ENCODE data around the gene SIN3B.

The SIN3B gene

DNA sequence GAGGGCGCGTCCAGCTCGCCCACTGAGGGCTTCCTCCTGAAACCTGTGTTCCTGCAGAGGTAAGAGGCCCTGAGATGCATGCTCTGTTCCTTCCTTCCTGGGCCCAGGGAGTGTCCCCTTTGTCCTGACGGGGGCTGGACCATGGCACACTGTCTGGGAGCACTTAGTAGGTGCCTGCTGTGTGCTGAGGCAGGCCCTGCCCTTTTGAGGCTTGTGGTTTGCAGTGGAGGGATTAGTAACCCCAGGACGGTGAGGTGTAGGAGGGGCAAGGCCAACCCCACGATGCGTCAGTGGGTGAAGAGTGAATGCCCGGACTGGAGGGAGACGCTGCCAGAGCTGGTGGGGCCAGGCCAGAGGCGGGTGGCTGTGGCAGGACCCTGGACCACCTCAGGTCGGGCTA lies 48.4 kb downstream of the SIN3B start:
- TF ChIP-seq SIN3A (IDR thresholded peaks at IDR 0.05; ENCODE audit: borderline replicate concordance, insufficient read depth, low read length) (no peak), FOXP2 (optimal IDR thresholded peaks at IDR 0.05; ENCODE audit: borderline replicate concordance, extremely low read depth, extremely low read length, insufficient read depth) (no peak), TAF1 (IDR thresholded peaks at IDR 0.05; ENCODE audit: borderline replicate concordance, insufficient read depth, low read length) (no peak), POLR2AphosphoS5 (IDR thresholded peaks at IDR 0.05; ENCODE audit: low read depth, low read length) (no peak)
- TF ChIP-seq, protein P1, sequence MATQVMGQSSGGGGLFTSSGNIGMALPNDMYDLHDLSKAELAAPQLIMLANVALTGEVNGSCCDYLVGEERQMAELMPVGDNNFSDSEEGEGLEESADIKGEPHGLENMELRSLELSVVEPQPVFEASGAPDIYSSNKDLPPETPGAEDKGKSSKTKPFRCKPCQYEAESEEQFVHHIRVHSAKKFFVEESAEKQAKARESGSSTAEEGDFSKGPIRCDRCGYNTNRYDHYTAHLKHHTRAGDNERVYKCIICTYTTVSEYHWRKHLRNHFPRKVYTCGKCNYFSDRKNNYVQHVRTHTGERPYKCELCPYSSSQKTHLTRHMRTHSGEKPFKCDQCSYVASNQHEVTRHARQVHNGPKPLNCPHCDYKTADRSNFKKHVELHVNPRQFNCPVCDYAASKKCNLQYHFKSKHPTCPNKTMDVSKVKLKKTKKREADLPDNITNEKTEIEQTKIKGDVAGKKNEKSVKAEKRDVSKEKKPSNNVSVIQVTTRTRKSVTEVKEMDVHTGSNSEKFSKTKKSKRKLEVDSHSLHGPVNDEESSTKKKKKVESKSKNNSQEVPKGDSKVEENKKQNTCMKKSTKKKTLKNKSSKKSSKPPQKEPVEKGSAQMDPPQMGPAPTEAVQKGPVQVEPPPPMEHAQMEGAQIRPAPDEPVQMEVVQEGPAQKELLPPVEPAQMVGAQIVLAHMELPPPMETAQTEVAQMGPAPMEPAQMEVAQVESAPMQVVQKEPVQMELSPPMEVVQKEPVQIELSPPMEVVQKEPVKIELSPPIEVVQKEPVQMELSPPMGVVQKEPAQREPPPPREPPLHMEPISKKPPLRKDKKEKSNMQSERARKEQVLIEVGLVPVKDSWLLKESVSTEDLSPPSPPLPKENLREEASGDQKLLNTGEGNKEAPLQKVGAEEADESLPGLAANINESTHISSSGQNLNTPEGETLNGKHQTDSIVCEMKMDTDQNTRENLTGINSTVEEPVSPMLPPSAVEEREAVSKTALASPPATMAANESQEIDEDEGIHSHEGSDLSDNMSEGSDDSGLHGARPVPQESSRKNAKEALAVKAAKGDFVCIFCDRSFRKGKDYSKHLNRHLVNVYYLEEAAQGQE (IDR thresholded peaks at IDR 0.05; ENCODE audit: insufficient read depth in 1 of 2, low read depth in 2 of 2, low read length in 2 of 2): no peak

DNA sequence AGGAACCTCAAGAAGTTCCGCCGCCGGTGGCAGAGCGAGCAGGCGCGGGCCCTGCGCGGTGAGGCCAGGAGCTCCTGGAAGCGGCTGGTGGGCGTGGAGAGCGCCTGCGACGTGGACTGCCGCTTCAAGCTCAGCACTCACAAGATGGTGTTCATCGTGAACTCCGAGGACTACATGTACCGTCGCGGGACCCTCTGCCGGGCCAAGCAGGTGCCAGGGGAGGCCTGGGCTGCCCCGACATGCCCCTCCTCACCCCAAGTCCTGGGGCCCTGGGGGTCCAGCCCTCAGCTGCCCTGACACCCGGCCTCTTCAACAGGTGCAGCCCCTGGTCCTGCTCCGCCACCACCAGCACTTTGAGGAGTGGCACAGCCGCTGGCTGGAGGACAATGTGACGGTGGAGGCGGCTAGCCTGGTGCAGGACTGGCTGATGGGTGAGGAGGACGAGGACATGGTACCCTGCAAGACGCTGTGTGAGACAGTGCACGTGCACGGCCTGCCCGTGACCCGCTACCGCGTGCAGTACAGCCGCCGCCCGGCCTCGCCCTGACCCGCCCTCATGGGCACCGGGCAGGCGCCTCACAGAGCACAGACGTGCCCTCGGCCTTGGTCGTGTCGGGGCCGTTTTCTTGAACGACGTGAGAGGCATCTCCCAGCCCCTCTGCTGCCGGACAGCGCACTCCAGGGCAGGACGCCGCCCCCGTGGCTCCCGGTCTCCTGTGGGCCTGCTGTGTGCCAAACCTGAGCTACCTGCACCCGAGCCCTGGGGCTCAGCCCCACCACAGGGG lies 49.2 kb downstream of the SIN3B start:
- TF ChIP-seq FOXP2 (optimal IDR thresholded peaks at IDR 0.05; ENCODE audit: borderline replicate concordance, extremely low read depth, extremely low read length, insufficient read depth) (no peak), SIN3A (IDR thresholded peaks at IDR 0.05; ENCODE audit: borderline replicate concordance, insufficient read depth, low read length) (no peak)

DNA sequence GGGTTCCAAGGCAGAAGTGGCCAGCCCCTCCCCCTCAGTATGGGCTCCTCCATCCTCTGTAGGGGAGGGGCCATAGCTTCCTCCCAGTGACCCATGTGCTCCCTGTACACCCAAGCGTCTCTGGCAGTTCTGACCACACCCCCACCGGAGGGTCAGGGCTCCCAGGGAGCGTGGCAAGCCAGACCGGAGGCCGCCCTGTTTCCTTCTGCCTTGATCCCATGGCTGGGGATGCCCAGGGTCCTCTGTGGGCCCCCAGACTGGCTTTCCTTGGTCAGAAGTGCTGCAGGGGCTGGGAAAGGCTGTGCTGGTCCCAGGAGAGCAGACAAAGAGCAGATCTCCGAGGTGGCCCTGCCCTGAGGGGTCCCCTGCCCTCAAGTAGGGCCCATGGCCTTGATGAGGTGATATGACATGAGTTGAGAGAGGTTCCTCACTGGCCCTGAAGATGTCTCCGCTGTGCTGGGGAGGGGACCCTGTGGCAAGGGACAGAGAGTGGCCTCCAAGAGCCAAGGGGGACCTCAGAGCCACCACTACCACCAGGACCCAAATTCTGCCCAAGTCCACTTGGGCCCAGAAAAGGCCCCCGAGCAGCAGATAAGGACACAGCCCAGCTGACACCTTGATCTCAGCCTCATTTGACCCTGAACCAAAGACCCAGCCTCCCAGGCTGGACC lies 51.8 kb downstream of the SIN3B start:
- TF ChIP-seq POLR2AphosphoS5 (IDR thresholded peaks at IDR 0.05; ENCODE audit: low read depth, low read length): no peak
- no peak for TF ChIP-seq SIN3A (IDR thresholded peaks at IDR 0.05; ENCODE audit: borderline replicate concordance, insufficient read depth, low read length)
- TF ChIP-seq TAF1 (IDR thresholded peaks at IDR 0.05; ENCODE audit: borderline replicate concordance, insufficient read depth, low read length): no peak
- TF ChIP-seq, protein P1 (IDR thresholded peaks at IDR 0.05; ENCODE audit: insufficient read depth in 1 of 2, low read depth in 2 of 2, low read length in 2 of 2): no peak
- TF ChIP-seq FOXP2 (optimal IDR thresholded peaks at IDR 0.05; ENCODE audit: borderline replicate concordance, extremely low read depth, extremely low read length, insufficient read depth): no peak

DNA sequence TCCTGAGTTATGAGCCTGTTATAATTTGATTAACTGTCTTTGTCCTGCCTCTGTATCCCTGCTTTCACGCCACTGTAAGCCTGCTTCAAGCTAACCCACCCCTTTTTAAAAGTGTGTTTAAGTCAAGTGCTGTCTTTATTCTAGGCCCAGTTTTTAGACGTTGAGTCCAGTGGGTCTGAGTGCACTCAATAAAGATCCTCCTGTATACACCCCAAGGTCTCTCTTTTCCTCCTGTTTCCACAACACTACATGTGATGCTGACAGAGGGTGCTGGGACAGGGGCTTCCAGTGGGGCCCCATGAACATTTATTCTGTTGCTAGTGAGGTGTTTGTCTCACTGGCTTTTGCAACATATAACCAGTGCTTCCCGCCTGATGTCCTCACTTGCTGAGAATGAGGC lies 52.9 kb downstream of the SIN3B start:
- no peak for TF ChIP-seq TAF1 (IDR thresholded peaks at IDR 0.05; ENCODE audit: borderline replicate concordance, insufficient read depth, low read length)
- no peak for TF ChIP-seq SIN3A (IDR thresholded peaks at IDR 0.05; ENCODE audit: borderline replicate concordance, insufficient read depth, low read length)
- TF ChIP-seq, protein P1 (IDR thresholded peaks at IDR 0.05; ENCODE audit: insufficient read depth in 1 of 2, low read depth in 2 of 2, low read length in 2 of 2): no peak
- no peak for TF ChIP-seq POLR2AphosphoS5 (IDR thresholded peaks at IDR 0.05; ENCODE audit: low read depth, low read length)
- TF ChIP-seq FOXP2 (optimal IDR thresholded peaks at IDR 0.05; ENCODE audit: borderline replicate concordance, extremely low read depth, extremely low read length, insufficient read depth): no peak

DNA sequence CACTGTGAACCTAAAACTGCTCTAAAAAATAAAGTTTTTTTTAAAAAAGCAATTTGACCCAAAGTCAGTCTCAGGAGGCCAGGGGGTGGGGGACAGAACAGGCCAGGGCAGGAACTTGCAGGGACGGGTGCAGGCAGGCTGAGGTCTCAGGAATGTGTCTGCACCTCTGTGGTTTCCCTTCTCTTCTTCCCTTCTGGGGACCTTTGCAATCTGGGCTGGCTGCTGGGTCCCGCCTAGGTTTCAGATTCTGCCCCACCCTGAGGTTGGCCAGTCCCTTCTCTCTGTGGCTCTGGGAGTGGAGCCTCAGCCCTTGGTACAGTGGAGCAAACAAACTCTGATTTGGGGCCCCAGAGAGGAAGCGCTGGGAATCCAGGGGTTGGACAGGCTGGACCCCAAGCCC lies 54.3 kb downstream of the SIN3B start:
- TF ChIP-seq SIN3A (IDR thresholded peaks at IDR 0.05; ENCODE audit: borderline replicate concordance, insufficient read depth, low read length): no peak
- no peak for TF ChIP-seq TAF1 (IDR thresholded peaks at IDR 0.05; ENCODE audit: borderline replicate concordance, insufficient read depth, low read length)
- TF ChIP-seq, protein P1 (IDR thresholded peaks at IDR 0.05; ENCODE audit: insufficient read depth in 1 of 2, low read depth in 2 of 2, low read length in 2 of 2): no peak
- TF ChIP-seq FOXP2 (optimal IDR thresholded peaks at IDR 0.05; ENCODE audit: borderline replicate concordance, extremely low read depth, extremely low read length, insufficient read depth): no peak
- no peak for TF ChIP-seq POLR2AphosphoS5 (IDR thresholded peaks at IDR 0.05; ENCODE audit: low read depth, low read length)

Measured in PFSK-1 (cell line).